ENCODE results near the gene MAP7D2.

Gene MAP7D2

GRCh38 chrX:20015945-20016615, 100.6 kb downstream of the MAP7D2 start:
- TF ChIP-seq, protein P1, sequence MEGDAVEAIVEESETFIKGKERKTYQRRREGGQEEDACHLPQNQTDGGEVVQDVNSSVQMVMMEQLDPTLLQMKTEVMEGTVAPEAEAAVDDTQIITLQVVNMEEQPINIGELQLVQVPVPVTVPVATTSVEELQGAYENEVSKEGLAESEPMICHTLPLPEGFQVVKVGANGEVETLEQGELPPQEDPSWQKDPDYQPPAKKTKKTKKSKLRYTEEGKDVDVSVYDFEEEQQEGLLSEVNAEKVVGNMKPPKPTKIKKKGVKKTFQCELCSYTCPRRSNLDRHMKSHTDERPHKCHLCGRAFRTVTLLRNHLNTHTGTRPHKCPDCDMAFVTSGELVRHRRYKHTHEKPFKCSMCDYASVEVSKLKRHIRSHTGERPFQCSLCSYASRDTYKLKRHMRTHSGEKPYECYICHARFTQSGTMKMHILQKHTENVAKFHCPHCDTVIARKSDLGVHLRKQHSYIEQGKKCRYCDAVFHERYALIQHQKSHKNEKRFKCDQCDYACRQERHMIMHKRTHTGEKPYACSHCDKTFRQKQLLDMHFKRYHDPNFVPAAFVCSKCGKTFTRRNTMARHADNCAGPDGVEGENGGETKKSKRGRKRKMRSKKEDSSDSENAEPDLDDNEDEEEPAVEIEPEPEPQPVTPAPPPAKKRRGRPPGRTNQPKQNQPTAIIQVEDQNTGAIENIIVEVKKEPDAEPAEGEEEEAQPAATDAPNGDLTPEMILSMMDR (IDR thresholded peaks at IDR 0.05; ENCODE audit: low read length), result no peak
- no peak for TF ChIP-seq EZH2phosphoT487 (IDR thresholded peaks at IDR 0.05; ENCODE audit: low read length)
- TF ChIP-seq EZH2 (optimal IDR thresholded peaks at IDR 0.05; ENCODE audit: low read depth, low read length), result no peak
- H3K9ac ChIP-seq (ENCODE audit: low read length), result no peak overlapping the region
- no peaks in the 10 kb centered on the region for H3K9me2 ChIP-seq (replicated peaks; ENCODE audit: insufficient read depth, low read length)
- no peaks in the 10 kb centered on the region for H3F3A ChIP-seq (ENCODE audit: insufficient read depth, low read length)
- no peaks in the 10 kb centered on the region for H3K27me3 ChIP-seq (replicated peaks; ENCODE audit: insufficient read depth, low read length)
- H3K4me2 ChIP-seq (ENCODE audit: low read depth, low read length), result no peak overlapping the region
- H3K79me2 ChIP-seq (ENCODE audit: low read length), result no peaks in the 10 kb centered on the region
- no peak overlapping the region for H3K4me3 ChIP-seq (ENCODE audit: low read length)
- no peak overlapping the region for H3K27ac ChIP-seq (ENCODE audit: low read length)
- H2AFZ ChIP-seq (ENCODE audit: low read length), result no peak overlapping the region
- no peak for DNase-seq
- H3K9me3 ChIP-seq (replicated peaks; ENCODE audit: insufficient read depth, low read length), result no peaks in the 10 kb centered on the region
- no peaks in the 10 kb centered on the region for H3K4me1 ChIP-seq (ENCODE audit: low read length)
- H3K36me3 ChIP-seq (replicated peaks; ENCODE audit: insufficient read depth, low read length), result no peaks in the 10 kb centered on the region
- no peaks in the 10 kb centered on the region for H4K20me1 ChIP-seq (ENCODE audit: insufficient read depth, low read length)

DNA sequence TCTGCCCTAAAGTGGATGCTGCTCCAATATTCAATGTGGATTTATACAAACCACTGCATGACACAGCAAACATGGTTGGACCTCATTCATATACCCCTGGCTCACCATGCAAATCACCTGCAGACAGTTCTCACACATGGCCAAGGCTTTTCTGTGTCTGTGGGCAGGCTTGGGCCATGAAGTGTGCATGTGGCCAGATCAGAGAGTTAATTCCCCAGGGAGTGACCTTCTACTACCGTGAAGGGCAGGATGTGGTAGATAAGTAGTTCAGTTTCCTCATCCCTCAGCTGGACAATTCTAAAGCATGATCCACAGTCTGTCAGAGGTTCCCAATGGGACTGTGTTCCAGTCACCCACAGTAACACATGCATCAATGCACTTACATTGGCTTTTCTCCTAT, 101.3 kb downstream of the MAP7D2 start:
- Histone ChIP-seq H3K4me2 (ENCODE audit: low read depth, low read length) (no peak overlapping the region), H4K20me1 (ENCODE audit: insufficient read depth, low read length) (no peaks in the 10 kb centered on the region), H3K9ac (ENCODE audit: low read length) (no peak overlapping the region), H3K27me3 (replicated peaks; ENCODE audit: insufficient read depth, low read length) (no peaks in the 10 kb centered on the region), H3K4me3 (ENCODE audit: low read length) (no peak overlapping the region), H3K9me3 (replicated peaks; ENCODE audit: insufficient read depth, low read length) (no peaks in the 10 kb centered on the region), H3K27ac (ENCODE audit: low read length) (no peak overlapping the region), H2AFZ (ENCODE audit: low read length) (no peak overlapping the region), H3F3A (ENCODE audit: insufficient read depth, low read length) (no peaks in the 10 kb centered on the region), H3K36me3 (replicated peaks; ENCODE audit: insufficient read depth, low read length) (no peaks in the 10 kb centered on the region), H3K79me2 (ENCODE audit: low read length) (no peaks in the 10 kb centered on the region), H3K9me2 (replicated peaks; ENCODE audit: insufficient read depth, low read length) (no peaks in the 10 kb centered on the region), H3K4me1 (ENCODE audit: low read length) (no peaks in the 10 kb centered on the region)
- DNase-seq, result no peak
- TF ChIP-seq EZH2 (optimal IDR thresholded peaks at IDR 0.05; ENCODE audit: low read depth, low read length) (no peak), EZH2phosphoT487 (IDR thresholded peaks at IDR 0.05; ENCODE audit: low read length) (no peak)

DNA sequence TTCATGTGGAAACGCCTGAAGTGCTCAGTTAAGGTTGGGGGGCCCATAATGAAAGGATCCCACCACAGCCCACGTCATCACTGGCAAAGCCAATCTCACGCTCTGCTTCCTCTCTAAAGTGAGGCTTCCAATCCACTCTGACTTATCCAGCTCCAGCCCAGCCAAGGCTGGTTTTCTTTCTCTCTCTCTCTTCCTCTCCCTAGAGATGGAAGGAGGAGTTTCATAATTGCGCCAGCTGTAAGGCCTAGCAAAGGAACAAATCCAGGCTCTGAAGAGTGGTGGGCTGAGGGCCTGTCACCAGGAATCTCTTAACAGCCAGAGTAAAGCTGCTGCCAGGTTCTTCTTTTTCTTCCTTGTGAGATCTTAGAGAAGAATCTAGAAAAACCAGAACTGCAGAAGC, 105.1 kb downstream of the MAP7D2 start:
- no peak overlapping the region for H3K4me2 ChIP-seq (ENCODE audit: low read depth, low read length)
- no peak overlapping the region for H3K4me3 ChIP-seq (ENCODE audit: low read length)
- H4K20me1 ChIP-seq (ENCODE audit: insufficient read depth, low read length), result no peaks in the 10 kb centered on the region
- no peaks in the 10 kb centered on the region for H3F3A ChIP-seq (ENCODE audit: insufficient read depth, low read length)
- no peak overlapping the region for H2AFZ ChIP-seq (ENCODE audit: low read length)
- no peaks in the 10 kb centered on the region for H3K9me3 ChIP-seq (replicated peaks; ENCODE audit: insufficient read depth, low read length)
- no peak for DNase-seq
- no peaks in the 10 kb centered on the region for H3K9me2 ChIP-seq (replicated peaks; ENCODE audit: insufficient read depth, low read length)
- no peaks in the 10 kb centered on the region for H3K27me3 ChIP-seq (replicated peaks; ENCODE audit: insufficient read depth, low read length)
- TF ChIP-seq, protein P1 (IDR thresholded peaks at IDR 0.05; ENCODE audit: low read length), result no peak
- TF ChIP-seq EZH2 (optimal IDR thresholded peaks at IDR 0.05; ENCODE audit: low read depth, low read length) (no peak), EZH2phosphoT487 (IDR thresholded peaks at IDR 0.05; ENCODE audit: low read length) (no peak)
- H3K9ac ChIP-seq (ENCODE audit: low read length), result no peak overlapping the region
- no peaks in the 10 kb centered on the region for H3K36me3 ChIP-seq (replicated peaks; ENCODE audit: insufficient read depth, low read length)
- no peaks in the 10 kb centered on the region for H3K79me2 ChIP-seq (ENCODE audit: low read length)
- peaks cover 6% of the 10 kb centered on the region; the same call in 1 of the 2 replicates for H3K4me1 ChIP-seq (ENCODE audit: low read length)
- H3K27ac ChIP-seq (ENCODE audit: low read length), result no peak overlapping the region

Measured in MM.1S (cell line).